T-helper 22 cell (primary cell): ENCODE measurements around the gene ORMDL2.
"Not testable (repeated sequence)": the region's sequence is repeated elsewhere in the genome, so short reads cannot be mapped to it uniquely, and the experiment has no call there.

Experiments used
- DNase-seq: peaks from one replicate; pipeline ENCODE4 v3.0.0-alpha.2; 2020; ENCODE audit warnings: low read depth

ORMDL2 gene

DNA sequence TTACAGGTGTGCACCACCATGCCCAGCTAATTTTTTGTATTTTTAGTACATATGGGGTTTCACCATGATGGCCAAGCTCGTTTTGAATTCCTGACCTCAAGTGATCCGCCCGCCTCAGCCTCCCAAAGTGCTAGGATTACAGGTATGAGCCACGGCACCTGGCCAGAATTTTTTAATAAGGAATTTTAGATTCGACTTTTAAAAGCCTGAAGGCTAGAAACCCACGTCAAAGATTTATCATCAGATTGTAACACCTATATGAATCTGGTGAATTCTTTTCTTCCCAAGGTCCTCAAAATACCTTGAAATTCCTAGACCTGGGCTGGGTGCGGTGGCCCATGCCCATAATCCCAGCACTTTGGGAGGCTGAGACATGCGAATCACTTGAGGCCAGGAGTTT is 43.6 kb downstream of the ORMDL2 start:
- no peak for DNase-seq

DNA sequence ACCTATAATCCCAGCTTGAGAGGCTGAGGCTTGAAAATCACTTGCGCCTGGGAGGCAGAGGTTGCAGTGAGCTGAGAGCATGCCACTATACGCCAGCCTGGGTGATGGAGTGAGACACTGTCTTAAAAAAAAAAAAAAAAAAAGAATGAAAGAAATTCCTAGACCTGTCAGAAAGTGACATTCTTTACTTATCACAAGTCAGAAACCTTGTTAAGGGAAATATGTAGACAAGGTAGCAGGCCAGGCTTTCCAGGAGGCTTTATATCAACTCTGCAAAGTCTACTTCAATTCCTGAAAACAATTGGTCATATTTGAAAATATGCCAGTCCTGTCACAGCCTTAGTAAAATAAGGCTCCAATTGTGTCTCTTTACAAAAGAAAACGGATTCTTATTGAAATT is 44.0 kb downstream of the ORMDL2 start:
- DNase-seq, result no peak

DNA sequence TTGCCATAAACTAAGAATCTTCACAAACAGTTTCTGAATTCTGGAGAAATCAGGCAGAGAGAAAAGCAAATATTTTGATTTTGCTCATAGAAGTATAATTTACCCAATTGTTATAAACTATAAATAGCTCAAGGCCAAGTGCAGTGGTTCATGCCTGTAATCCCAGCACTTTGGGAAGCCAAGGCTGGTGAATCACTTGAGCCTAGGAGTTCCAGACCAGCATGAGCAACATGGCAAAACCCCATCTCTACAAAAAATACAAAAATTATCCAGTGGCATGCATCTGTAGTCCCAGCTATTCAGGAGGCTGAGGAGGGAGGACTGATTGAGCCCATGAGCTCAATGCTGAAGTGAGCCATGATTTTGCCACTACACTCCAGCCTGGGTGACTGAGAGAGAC is 44.4 kb downstream of the ORMDL2 start:
- no peak for DNase-seq

DNA sequence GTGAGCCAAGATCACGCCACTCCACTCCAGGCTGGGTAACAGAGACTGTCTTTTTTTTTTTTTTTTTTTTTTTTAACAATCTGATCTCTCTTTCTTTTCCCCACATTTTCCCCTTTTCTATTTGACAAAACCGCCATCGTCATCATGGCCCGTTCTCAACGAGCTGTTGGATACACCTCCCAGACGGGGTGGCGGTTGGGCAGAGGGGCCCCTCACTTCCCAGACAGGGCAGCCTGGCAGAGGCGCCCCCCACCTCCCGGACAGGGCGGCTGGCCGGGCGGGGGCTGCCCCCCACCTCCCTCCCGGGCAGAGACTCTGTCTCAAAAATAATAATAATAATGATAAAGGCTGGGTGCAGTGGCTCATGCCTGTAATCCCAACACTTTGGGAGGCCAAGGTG is 45.1 kb downstream of the ORMDL2 start:
- DNase-seq, result not testable (repeated sequence)

DNA sequence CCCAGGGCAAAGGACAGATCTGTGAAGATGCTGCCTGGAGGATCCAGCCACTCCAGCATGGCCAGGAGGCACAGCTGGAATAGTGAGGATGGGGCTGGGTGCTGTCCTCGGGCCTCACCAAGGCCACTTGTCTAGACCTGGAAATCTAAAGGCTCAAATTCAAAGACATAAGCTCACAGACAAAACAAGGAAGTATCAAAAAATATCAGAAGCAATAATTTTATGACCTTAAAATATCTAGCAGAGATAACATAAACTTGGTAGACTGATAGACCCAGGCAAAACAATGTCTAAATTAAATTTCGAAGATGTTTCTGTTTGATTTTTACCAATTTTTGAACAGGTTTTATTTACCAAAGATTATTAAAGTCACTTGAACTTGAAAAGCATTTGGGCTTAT is 47.5 kb downstream of the ORMDL2 start:
- no peak for DNase-seq

DNA sequence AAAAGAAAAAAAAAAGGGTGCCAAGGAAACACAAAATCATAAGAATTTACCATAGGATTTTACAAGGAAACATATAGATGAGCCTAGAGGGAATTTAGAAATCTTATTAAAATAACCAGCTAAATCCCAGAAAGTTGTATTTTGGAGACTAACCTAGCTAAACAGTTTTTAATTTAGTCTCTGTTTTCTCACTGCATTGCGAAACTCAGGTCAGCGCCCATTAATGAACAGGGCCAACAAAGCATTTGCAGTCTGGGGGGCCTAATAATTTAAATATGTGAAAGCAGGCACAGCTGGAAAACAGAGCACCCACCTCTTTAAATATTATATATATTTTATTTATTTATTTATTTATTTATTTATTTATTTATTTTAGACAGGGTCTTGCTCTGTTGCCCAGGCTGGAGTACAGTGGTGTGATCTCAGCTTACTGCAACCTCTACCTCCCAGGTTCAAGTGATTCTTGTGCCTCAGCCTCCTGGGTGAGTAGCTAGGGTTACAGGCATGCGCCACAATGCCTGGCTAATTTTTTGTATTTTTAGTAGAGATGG is 48.7 kb downstream of the ORMDL2 start:
- DNase-seq, result not testable (repeated sequence)
